A549 treated with DMSO at 1 μM for 4 hours (cell line): ENCODE data around the gene MRM3. TPM values are rescaled to one million over a fixed set of nuclear protein-coding genes. Genes with fewer than 3 reads are reported as not detected.

Experiments used
- total RNA-seq: library from RNA; stranded (reverse); fragments of 200-300 nt; extraction: Qiagen RNA extraction; gene quantifications from 5 replicates; pipeline ENCODE4 v1.2.3, GENCODE V29; 2022; ENCODE audit warnings: low read depth

Gene MRM3, protein sequence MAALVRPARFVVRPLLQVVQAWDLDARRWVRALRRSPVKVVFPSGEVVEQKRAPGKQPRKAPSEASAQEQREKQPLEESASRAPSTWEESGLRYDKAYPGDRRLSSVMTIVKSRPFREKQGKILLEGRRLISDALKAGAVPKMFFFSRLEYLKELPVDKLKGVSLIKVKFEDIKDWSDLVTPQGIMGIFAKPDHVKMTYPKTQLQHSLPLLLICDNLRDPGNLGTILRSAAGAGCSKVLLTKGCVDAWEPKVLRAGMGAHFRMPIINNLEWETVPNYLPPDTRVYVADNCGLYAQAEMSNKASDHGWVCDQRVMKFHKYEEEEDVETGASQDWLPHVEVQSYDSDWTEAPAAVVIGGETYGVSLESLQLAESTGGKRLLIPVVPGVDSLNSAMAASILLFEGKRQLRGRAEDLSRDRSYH
- total RNA-seq: 43.0 to 48.8 TPM (median 43.9 TPM) in 5 replicates

GRCh38 chr17:781805-782731, at the start of gene MRM3, which contains the start of gene GLOD4:
Gene MRM3 (plus strand): TSS chr17:782353. CDS start chr17:782379, 26 bp downstream.
Gene GLOD4 (minus strand): TSS chr17:782280. CDS start chr17:782255, 25 bp downstream.

GRCh38 chr17:752002-752619, 30.0 kb upstream of the MRM3 start, which contains the start of gene GEMIN4:
Gene GEMIN4 (minus strand): TSS chr17:752264. CDS start chr17:752142, 122 bp downstream.

Other genes starting within 250 kb of the MRM3 start
- 23.3 to 36.1 TPM (median 31.8 TPM) in 5 replicates for gene VPS53, start 67.5 kb upstream of the MRM3 start, total RNA-seq
- 54.6 to 62.6 TPM (median 57.9 TPM) in 5 replicates for gene TLCD3A, start 49.8 kb upstream of the MRM3 start, total RNA-seq
- gene GEMIN4, start 30.1 kb upstream of the MRM3 start, total RNA-seq: 60.6 to 68.1 TPM (median 65.1 TPM) in 5 replicates
- 84.1 to 137 TPM (median 96.1 TPM) in 5 replicates for gene GLOD4, start 73 bp upstream of the MRM3 start, total RNA-seq
- 24.8 to 28.3 TPM (median 26.0 TPM) in 5 replicates for gene NXN, start 197.4 kb downstream of the MRM3 start, total RNA-seq
- gene TIMM22, start 214.8 kb downstream of the MRM3 start, total RNA-seq: 24.8 to 28.9 TPM (median 27.2 TPM) in 5 replicates